Measurements from ENCODE around the gene WDR86.

WDR86 gene

GRCh38 chr7:151412318-151412717 lies 2.5 kb upstream of the WDR86 start:
- no peak for DNase-seq (ENCODE audit: low spot score)
- Mint-ChIP-seq H3K4me1 (ENCODE audit: low read depth) (peaks cover 9% of the 10 kb centered on the region), H3K4me3 (no peak overlapping the region), H3K36me3 (ENCODE audit: low read depth) (no peaks in the 10 kb centered on the region), H3K27me3 (ENCODE audit: low read depth) (peaks cover 63% of the 10 kb centered on the region), H3K9me3 (no peaks in the 10 kb centered on the region), H3K27ac (no peak overlapping the region)

GRCh38 chr7:151411551-151411950 lies 1.7 kb upstream of the WDR86 start:
- no peak overlapping the region for H3K27ac Mint-ChIP-seq
- H3K27me3 Mint-ChIP-seq (ENCODE audit: low read depth) = peaks cover 62% of the 10 kb centered on the region

GRCh38 chr7:151410405-151411390 lies 860 bp upstream of the WDR86 start:
- Mint-ChIP-seq H3K27ac (no peak overlapping the region), H3K27me3 (ENCODE audit: low read depth) (peaks cover 61% of the 10 kb centered on the region), H3K4me3 (no peak overlapping the region), H3K4me1 (ENCODE audit: low read depth) (peaks cover 9% of the 10 kb centered on the region), H3K9me3 (no peaks in the 10 kb centered on the region), H3K36me3 (ENCODE audit: low read depth) (no peaks in the 10 kb centered on the region)
- no peak for DNase-seq (ENCODE audit: low spot score)

More at GRCh38 chr7:151411551-151411950, 1.7 kb upstream of the WDR86 start:
- H3K36me3 Mint-ChIP-seq (ENCODE audit: low read depth) = no peaks in the 10 kb centered on the region
- no peak overlapping the region for H3K4me3 Mint-ChIP-seq
- H3K4me1 Mint-ChIP-seq (ENCODE audit: low read depth) = peaks cover 9% of the 10 kb centered on the region
- no peak for DNase-seq (ENCODE audit: low spot score)
- H3K9me3 Mint-ChIP-seq = no peaks in the 10 kb centered on the region

GRCh38 chr7:151408839-151409666 lies 785 bp downstream of the WDR86 start:
- Mint-ChIP-seq H3K4me3 (peak overlapping the region; percentile 48), H3K27ac (no peak overlapping the region), H3K36me3 (ENCODE audit: low read depth) (no peaks in the 10 kb centered on the region), H3K9me3 (no peaks in the 10 kb centered on the region), H3K27me3 (ENCODE audit: low read depth) (peaks cover 56% of the 10 kb centered on the region), H3K4me1 (ENCODE audit: low read depth) (peaks cover 7% of the 10 kb centered on the region)
- no peak for DNase-seq (ENCODE audit: low spot score)

GRCh38 chr7:151408498-151408838 lies 1.4 kb downstream of the WDR86 start:
- H3K9me3 Mint-ChIP-seq = no peaks in the 10 kb centered on the region
- H3K4me3 Mint-ChIP-seq = peak overlapping the region; percentile 48
- DNase-seq (ENCODE audit: low spot score) = no peak
- H3K4me1 Mint-ChIP-seq (ENCODE audit: low read depth) = peaks cover 5% of the 10 kb centered on the region
- H3K27ac Mint-ChIP-seq = no peak overlapping the region
- peaks cover 50% of the 10 kb centered on the region for H3K27me3 Mint-ChIP-seq (ENCODE audit: low read depth)
- no peaks in the 10 kb centered on the region for H3K36me3 Mint-ChIP-seq (ENCODE audit: low read depth)

- Mint-ChIP-seq H3K9me3 (no peaks in the 10 kb centered on the region), H3K4me3 (no peak overlapping the region), H3K4me1 (ENCODE audit: low read depth) (peaks cover 5% of the 10 kb centered on the region), H3K36me3 (ENCODE audit: low read depth) (no peaks in the 10 kb centered on the region), H3K27ac (no peak overlapping the region), H3K27me3 (ENCODE audit: low read depth) (peaks cover 38% of the 10 kb centered on the region)
- no peak for DNase-seq (ENCODE audit: low spot score)
Observed at GRCh38 chr7:151406886-151407583, 2.8 kb downstream of the WDR86 start.

GRCh38 chr7:151406051-151406875 lies 3.6 kb downstream of the WDR86 start:
- DNase-seq (ENCODE audit: low spot score) = no peak
- no peaks in the 10 kb centered on the region for H3K9me3 Mint-ChIP-seq
- H3K27me3 Mint-ChIP-seq (ENCODE audit: low read depth) = peaks cover 30% of the 10 kb centered on the region
- H3K36me3 Mint-ChIP-seq (ENCODE audit: low read depth) = no peaks in the 10 kb centered on the region
- H3K4me3 Mint-ChIP-seq = no peak overlapping the region
- no peak overlapping the region for H3K27ac Mint-ChIP-seq
- H3K4me1 Mint-ChIP-seq (ENCODE audit: low read depth) = peaks cover 5% of the 10 kb centered on the region

- Mint-ChIP-seq H3K4me1 (ENCODE audit: low read depth) (peaks cover 5% of the 10 kb centered on the region), H3K4me3 (no peak overlapping the region), H3K27ac (no peak overlapping the region), H3K9me3 (no peaks in the 10 kb centered on the region), H3K27me3 (ENCODE audit: low read depth) (peaks cover 23% of the 10 kb centered on the region), H3K36me3 (ENCODE audit: low read depth) (no peaks in the 10 kb centered on the region)
- DNase-seq (ENCODE audit: low spot score) = no peak
Observed at GRCh38 chr7:151405588-151405987, 4.2 kb downstream of the WDR86 start.

- DNase-seq (ENCODE audit: low spot score) = no peak
- Mint-ChIP-seq H3K36me3 (ENCODE audit: low read depth) (no peaks in the 10 kb centered on the region), H3K27ac (no peak overlapping the region), H3K4me1 (ENCODE audit: low read depth) (peaks cover 5% of the 10 kb centered on the region), H3K4me3 (no peak overlapping the region), H3K27me3 (ENCODE audit: low read depth) (peaks cover 19% of the 10 kb centered on the region), H3K9me3 (no peaks in the 10 kb centered on the region)
Observed at GRCh38 chr7:151405056-151405455, 4.8 kb downstream of the WDR86 start.

GRCh38 chr7:151404216-151405011 lies 5.4 kb downstream of the WDR86 start:
- H3K9me3 Mint-ChIP-seq = no peaks in the 10 kb centered on the region
- H3K36me3 Mint-ChIP-seq (ENCODE audit: low read depth) = no peaks in the 10 kb centered on the region
- no peak overlapping the region for H3K27ac Mint-ChIP-seq
- peaks cover 19% of the 10 kb centered on the region for H3K27me3 Mint-ChIP-seq (ENCODE audit: low read depth)
- H3K4me1 Mint-ChIP-seq (ENCODE audit: low read depth) = peaks cover 5% of the 10 kb centered on the region
- no peak for DNase-seq (ENCODE audit: low spot score)
- no peak overlapping the region for H3K4me3 Mint-ChIP-seq

- H3K4me1 Mint-ChIP-seq (ENCODE audit: low read depth) = peaks cover 3% of the 10 kb centered on the region
- H3K27ac Mint-ChIP-seq = no peak overlapping the region
- H3K36me3 Mint-ChIP-seq (ENCODE audit: low read depth) = no peaks in the 10 kb centered on the region
Observed at GRCh38 chr7:151403764-151404163, 6.1 kb downstream of the WDR86 start.

GRCh38 chr7:151402029-151402835 lies 7.6 kb downstream of the WDR86 start:
- no peak overlapping the region for H3K27ac Mint-ChIP-seq
- peaks cover 7% of the 10 kb centered on the region for H3K27me3 Mint-ChIP-seq (ENCODE audit: low read depth)
- no peak overlapping the region for H3K4me3 Mint-ChIP-seq
- no peaks in the 10 kb centered on the region for H3K36me3 Mint-ChIP-seq (ENCODE audit: low read depth)
- peaks cover 4% of the 10 kb centered on the region for H3K9me3 Mint-ChIP-seq
- H3K4me1 Mint-ChIP-seq (ENCODE audit: low read depth) = no peaks in the 10 kb centered on the region
- DNase-seq (ENCODE audit: low spot score) = no peak

More at GRCh38 chr7:151403764-151404163, 6.1 kb downstream of the WDR86 start:
- Mint-ChIP-seq H3K9me3 (no peaks in the 10 kb centered on the region), H3K27me3 (ENCODE audit: low read depth) (peaks cover 15% of the 10 kb centered on the region), H3K4me3 (no peak overlapping the region)
- DNase-seq (ENCODE audit: low spot score) = no peak

Data from T-helper 2 cell treated with Interferon-gamma antibody and Interleukin-4, amounts not matched to agents 5 μg/mL and 100 μg/mL, for 36 hours (primary cell).